Prostate gland (tissue), 2 donors: ENCODE measurements around the gene PRCC.

Source experiments
- POLR2A ChIP-seq: fragments of 450-650 bp; IDR thresholded peaks from one replicate; pipeline ENCODE4 v1.6.1; 2016; ENCODE audit warnings: antibody characterized with exemption, mild to moderate bottlenecking
- TF ChIP-seq, protein P1 (sequence below), 4 experiments: fragments of 200-600 bp in 2 of 4; fragments of 450-650 bp in 2 of 4; sonication (generic) in 2 of 4; IDR thresholded peaks; 1 replicate in 3 of 4; 2 replicates in 1 of 4; pipeline ENCODE4 v1.5.1; 2016 to 2019; ENCODE audit warnings: antibody characterized with exemption in 4 of 4, mild to moderate bottlenecking in 2 of 4, moderate library complexity in 2 of 4

DNA sequence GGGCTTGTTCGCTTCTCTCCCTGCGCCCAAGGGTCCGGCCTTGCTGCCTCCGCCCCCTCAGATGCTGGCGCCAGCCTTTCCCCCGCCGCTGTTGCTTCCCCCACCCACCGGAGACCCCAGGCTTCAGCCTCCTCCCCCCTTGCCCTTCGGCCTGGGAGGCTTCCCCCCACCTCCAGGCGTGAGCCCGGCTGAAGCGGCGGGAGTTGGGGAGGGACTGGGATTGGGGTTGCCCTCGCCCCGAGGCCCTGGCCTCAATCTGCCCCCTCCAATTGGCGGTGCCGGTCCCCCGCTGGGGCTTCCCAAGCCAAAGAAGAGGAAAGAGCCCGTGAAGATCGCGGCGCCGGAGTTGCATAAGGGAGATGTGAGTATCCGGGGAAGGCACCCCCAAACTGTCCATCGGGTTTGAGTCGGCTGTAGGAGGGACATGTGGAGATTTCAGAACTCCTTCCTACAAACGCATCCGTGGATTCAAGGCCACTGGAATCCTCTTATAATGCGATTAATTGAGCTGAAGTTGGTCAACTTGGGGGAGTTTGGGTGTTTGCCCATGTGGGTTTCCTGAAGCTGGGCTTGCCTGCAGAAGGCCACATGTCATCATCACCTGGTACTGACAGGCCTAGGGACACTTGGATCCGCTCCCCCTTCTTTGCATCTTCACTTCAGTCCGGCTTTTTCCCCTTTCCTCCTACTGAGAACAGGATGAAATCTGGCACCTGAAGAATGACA is 707 bp downstream of the PRCC start:
- TF ChIP-seq, protein P1, sequence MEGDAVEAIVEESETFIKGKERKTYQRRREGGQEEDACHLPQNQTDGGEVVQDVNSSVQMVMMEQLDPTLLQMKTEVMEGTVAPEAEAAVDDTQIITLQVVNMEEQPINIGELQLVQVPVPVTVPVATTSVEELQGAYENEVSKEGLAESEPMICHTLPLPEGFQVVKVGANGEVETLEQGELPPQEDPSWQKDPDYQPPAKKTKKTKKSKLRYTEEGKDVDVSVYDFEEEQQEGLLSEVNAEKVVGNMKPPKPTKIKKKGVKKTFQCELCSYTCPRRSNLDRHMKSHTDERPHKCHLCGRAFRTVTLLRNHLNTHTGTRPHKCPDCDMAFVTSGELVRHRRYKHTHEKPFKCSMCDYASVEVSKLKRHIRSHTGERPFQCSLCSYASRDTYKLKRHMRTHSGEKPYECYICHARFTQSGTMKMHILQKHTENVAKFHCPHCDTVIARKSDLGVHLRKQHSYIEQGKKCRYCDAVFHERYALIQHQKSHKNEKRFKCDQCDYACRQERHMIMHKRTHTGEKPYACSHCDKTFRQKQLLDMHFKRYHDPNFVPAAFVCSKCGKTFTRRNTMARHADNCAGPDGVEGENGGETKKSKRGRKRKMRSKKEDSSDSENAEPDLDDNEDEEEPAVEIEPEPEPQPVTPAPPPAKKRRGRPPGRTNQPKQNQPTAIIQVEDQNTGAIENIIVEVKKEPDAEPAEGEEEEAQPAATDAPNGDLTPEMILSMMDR (IDR thresholded peaks at IDR 0.05): no peak
- TF ChIP-seq POLR2A: no peak
